WTC11 (cell line): ENCODE data around the gene RHBG. TPM values are rescaled to one million over a fixed set of nuclear protein-coding genes. Genes with fewer than 3 reads are reported as not detected.

Experiments used
- ATAC-seq: fragments of 200-7000 bp; cut with Tn5 transposase; 2 replicates; pipeline ENCODE4 v1.10.0; 2021; ENCODE audit warnings: mild to moderate bottlenecking, moderate library complexity
- CTCF ChIA-PET: fragments of 300-600 bp; sonication (Branson Sonifier 250); formaldehyde crosslinking; loops from one replicate; lab custom pipeline; 2021; ENCODE audit warnings: antibody characterized with exemption; lab: Charles Lee
- POLR2A ChIA-PET: fragments of 350-600 bp; sonication (Branson Sonifier 250); formaldehyde crosslinking; loops from one replicate; lab custom pipeline; 2021; ENCODE audit warnings: antibody characterized with exemption; lab: Charles Lee
- DNase-seq: peaks from one replicate; pipeline ENCODE4 v3.0.0; 2021; ENCODE audit warnings: low spot score
- H3K27ac Mint-ChIP-seq: 2 replicates; pipeline ENCODE4 v1.8.0; 2021; ENCODE audit warnings: mixed read lengths
- H3K27me3 Mint-ChIP-seq: 2 replicates; pipeline ENCODE4 v1.8.0; 2021; ENCODE audit warnings: low read depth, mild to moderate bottlenecking, moderate library complexity, mixed read lengths
- H3K36me3 Mint-ChIP-seq: 2 replicates; pipeline ENCODE4 v1.8.0; 2021; ENCODE audit warnings: mixed read lengths
- H3K4me1 Mint-ChIP-seq: 2 replicates; pipeline ENCODE4 v1.8.0; 2022; ENCODE audit warnings: mixed read lengths
- H3K4me3 Mint-ChIP-seq: 2 replicates; pipeline ENCODE4 v1.8.0; 2021; ENCODE audit warnings: mild to moderate bottlenecking, moderate library complexity, mixed read lengths
- H3K9me3 Mint-ChIP-seq: 2 replicates; pipeline ENCODE4 v1.8.0; 2021; ENCODE audit warnings: mixed read lengths
- CBFB ChIP-seq: sonication (generic); formaldehyde crosslinking; IDR thresholded peaks from 2 replicates; pipeline ENCODE4 v1.8.1; 2022; ENCODE audit warnings: mild to moderate bottlenecking, low read depth, missing genetic modification reagents
- CREM ChIP-seq: sonication (generic); formaldehyde crosslinking; IDR thresholded peaks from 2 replicates; pipeline ENCODE4 v1.8.1; 2022; ENCODE audit warnings: mild to moderate bottlenecking, missing genetic modification reagents, moderate library complexity
- ERG ChIP-seq: fragments of 250-450 bp; sonication (Bioruptor Pico); IDR thresholded peaks from 2 replicates; pipeline ENCODE4 v1.8.0; 2021; ENCODE audit warnings: mild to moderate bottlenecking
- ESRRA ChIP-seq: sonication (generic); formaldehyde crosslinking; IDR thresholded peaks from 2 replicates; pipeline ENCODE4 v1.8.1; 2022; ENCODE audit warnings: mild to moderate bottlenecking, missing genetic modification reagents, borderline replicate concordance
- FOXJ3 ChIP-seq: sonication (generic); formaldehyde crosslinking; IDR thresholded peaks from 2 replicates; pipeline ENCODE4 v1.9.0; 2021; ENCODE audit warnings: missing genetic modification reagents, mild to moderate bottlenecking, borderline replicate concordance
- GABPB1 ChIP-seq: sonication (generic); formaldehyde crosslinking; IDR thresholded peaks from 2 replicates; pipeline ENCODE4 v1.8.1; 2023; ENCODE audit warnings: mild to moderate bottlenecking, missing genetic modification reagents
- NR1H2 ChIP-seq: sonication (generic); formaldehyde crosslinking; IDR thresholded peaks from 2 replicates; pipeline ENCODE4 v1.9.0; 2021; ENCODE audit warnings: mild to moderate bottlenecking, moderate library complexity, missing genetic modification reagents
- SP1 ChIP-seq: sonication (generic); formaldehyde crosslinking; conservative IDR thresholded peaks from 2 replicates; pipeline ENCODE4 v1.8.1; 2022; ENCODE audit warnings: missing genetic modification reagents
- USF2 ChIP-seq: sonication (generic); formaldehyde crosslinking; IDR thresholded peaks from 2 replicates; pipeline ENCODE4 v1.8.1; 2023; ENCODE audit warnings: mild to moderate bottlenecking, missing genetic modification reagents, moderate library complexity
- ZBTB43 ChIP-seq: sonication (generic); formaldehyde crosslinking; IDR thresholded peaks from 2 replicates; pipeline ENCODE4 v1.8.1; 2023; ENCODE audit warnings: mild to moderate bottlenecking, missing genetic modification reagents
- ZNF121 ChIP-seq: sonication (generic); formaldehyde crosslinking; IDR thresholded peaks from 2 replicates; pipeline ENCODE4 v1.8.0; 2023; ENCODE audit warnings: missing genetic modification reagents
- ZNF281 ChIP-seq: sonication (generic); formaldehyde crosslinking; IDR thresholded peaks from 2 replicates; pipeline ENCODE4 v1.8.0; 2023; ENCODE audit warnings: mild to moderate bottlenecking, missing genetic modification reagents
- ZNF317 ChIP-seq: sonication (generic); formaldehyde crosslinking; IDR thresholded peaks from 2 replicates; pipeline ENCODE4 v1.8.1; 2023; ENCODE audit warnings: low read depth, mild to moderate bottlenecking, moderate library complexity, missing genetic modification reagents, borderline replicate concordance
- ZNF671 ChIP-seq: fragments of 250-450 bp; sonication (Bioruptor Pico); IDR thresholded peaks from 2 replicates; pipeline ENCODE4 v1.8.0; 2021; ENCODE audit warnings: mild to moderate bottlenecking
- total RNA-seq: library from RNA; stranded (reverse); gene quantifications from 3 replicates; pipeline ENCODE4 v1.2.3, GENCODE V29; 2021
- TF ChIP-seq, protein P1 (sequence below): sonication (generic); formaldehyde crosslinking; IDR thresholded peaks from 2 replicates; pipeline ENCODE4 v1.8.0; 2023; ENCODE audit warnings: missing genetic modification reagents
- TF ChIP-seq, protein P2 (sequence below): sonication (generic); formaldehyde crosslinking; IDR thresholded peaks from 2 replicates; pipeline ENCODE4 v1.8.0; 2022; ENCODE audit warnings: mild to moderate bottlenecking, missing genetic modification reagents
- TF ChIP-seq, protein P3 (sequence below): sonication (generic); formaldehyde crosslinking; IDR thresholded peaks from 2 replicates; pipeline ENCODE4 v1.8.1; 2023; ENCODE audit warnings: mild to moderate bottlenecking, missing genetic modification reagents, moderate library complexity
- TF ChIP-seq, protein P4 (sequence below): fragments of 250-450 bp; sonication (Bioruptor Pico); IDR thresholded peaks from 2 replicates; pipeline ENCODE4 v1.9.0; 2021; ENCODE audit warnings: mild to moderate bottlenecking, borderline replicate concordance
- TF ChIP-seq, protein P5 (sequence below): fragments of 250-450 bp; sonication (Bioruptor Pico); IDR thresholded peaks from 2 replicates; pipeline ENCODE4 v1.9.0; 2021; ENCODE audit warnings: moderate library complexity, mild to moderate bottlenecking, inconsistent platforms, borderline replicate concordance

Gene RHBG
- total RNA-seq, 1 experiment from 2014 or later, result 1.9 TPM

GRCh38 chr1:156383023-156383422 is 14.0 kb downstream of the RHBG start (continued):
- no peak for TF ChIP-seq ERG (CRISPR knock-in tag)
- no peak for TF ChIP-seq USF2
- TF ChIP-seq, protein P1, sequence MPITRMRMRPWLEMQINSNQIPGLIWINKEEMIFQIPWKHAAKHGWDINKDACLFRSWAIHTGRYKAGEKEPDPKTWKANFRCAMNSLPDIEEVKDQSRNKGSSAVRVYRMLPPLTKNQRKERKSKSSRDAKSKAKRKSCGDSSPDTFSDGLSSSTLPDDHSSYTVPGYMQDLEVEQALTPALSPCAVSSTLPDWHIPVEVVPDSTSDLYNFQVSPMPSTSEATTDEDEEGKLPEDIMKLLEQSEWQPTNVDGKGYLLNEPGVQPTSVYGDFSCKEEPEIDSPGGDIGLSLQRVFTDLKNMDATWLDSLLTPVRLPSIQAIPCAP (CRISPR knock-in tag), result no peak
- no peak for TF ChIP-seq FOXJ3

DNA sequence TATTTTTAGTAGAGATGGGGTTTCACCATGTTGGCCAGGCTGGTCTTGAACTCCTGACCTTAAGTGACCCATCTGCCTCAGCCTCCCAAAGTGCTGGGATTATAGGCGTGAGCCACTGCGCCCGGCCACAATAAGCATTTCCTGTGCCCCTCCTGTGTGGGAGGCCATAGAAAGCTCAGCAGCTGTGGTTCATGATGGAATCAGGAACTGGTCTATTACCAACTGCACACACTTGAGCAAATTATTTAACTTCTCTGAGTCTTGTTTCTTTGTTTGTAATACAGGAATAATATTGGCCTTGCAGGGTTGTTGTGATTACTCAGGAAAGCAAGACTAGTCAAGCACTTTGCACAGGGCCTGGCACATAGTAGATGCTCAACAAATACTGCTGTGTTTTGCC is 15.0 kb downstream of the RHBG start:
- no peak overlapping the region for H3K27ac Mint-ChIP-seq
- no peaks in the 10 kb centered on the region for H3K9me3 Mint-ChIP-seq
- H3K27me3 Mint-ChIP-seq, result peaks cover 32% of the 10 kb centered on the region
- no peak for DNase-seq
- H3K4me1 Mint-ChIP-seq, result peaks cover 25% of the 10 kb centered on the region
- CTCF ChIA-PET, result interaction anchor here (0.7 to 10.7 kb wide), 5 partner anchors 12 to 62 kb away, joined by 3 to 401 read pairs (median 200); no protein-coding TSS in a partner anchor
- no peaks in the 10 kb centered on the region for H3K36me3 Mint-ChIP-seq
- TF ChIP-seq, protein P2, sequence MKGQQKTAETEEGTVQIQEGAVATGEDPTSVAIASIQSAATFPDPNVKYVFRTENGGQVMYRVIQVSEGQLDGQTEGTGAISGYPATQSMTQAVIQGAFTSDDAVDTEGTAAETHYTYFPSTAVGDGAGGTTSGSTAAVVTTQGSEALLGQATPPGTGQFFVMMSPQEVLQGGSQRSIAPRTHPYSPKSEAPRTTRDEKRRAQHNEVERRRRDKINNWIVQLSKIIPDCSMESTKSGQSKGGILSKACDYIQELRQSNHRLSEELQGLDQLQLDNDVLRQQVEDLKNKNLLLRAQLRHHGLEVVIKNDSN (CRISPR knock-in tag), result no peak
- TF ChIP-seq, protein P3, sequence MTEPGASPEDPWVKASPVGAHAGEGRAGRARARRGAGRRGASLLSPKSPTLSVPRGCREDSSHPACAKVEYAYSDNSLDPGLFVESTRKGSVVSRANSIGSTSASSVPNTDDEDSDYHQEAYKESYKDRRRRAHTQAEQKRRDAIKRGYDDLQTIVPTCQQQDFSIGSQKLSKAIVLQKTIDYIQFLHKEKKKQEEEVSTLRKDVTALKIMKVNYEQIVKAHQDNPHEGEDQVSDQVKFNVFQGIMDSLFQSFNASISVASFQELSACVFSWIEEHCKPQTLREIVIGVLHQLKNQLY, result no peak
- POLR2A ChIA-PET, result no interaction called here
- H3K4me3 Mint-ChIP-seq, result no peak overlapping the region
- ATAC-seq, result no peak

GRCh38 chr1:156384658-156385057 is 15.6 kb downstream of the RHBG start:
- CTCF ChIA-PET, result interaction anchor here (1.8 to 10.7 kb wide), 7 partner anchors 12 to 73 kb away, joined by 10 to 401 read pairs (median 79); partner anchors contain the start of gene RHBG
- Mint-ChIP-seq H3K4me1 (peaks cover 31% of the 10 kb centered on the region), H3K27me3 (peaks cover 39% of the 10 kb centered on the region), H3K4me3 (no peak overlapping the region), H3K9me3 (no peaks in the 10 kb centered on the region), H3K27ac (no peak overlapping the region), H3K36me3 (no peaks in the 10 kb centered on the region)
- POLR2A ChIA-PET, result no interaction called here
- DNase-seq (no peak), ATAC-seq (no peak)
- TF ChIP-seq ZNF281 (no peak), ZNF121 (CRISPR knock-in tag) (no peak), SP1 (CRISPR knock-in tag) (no peak), ZNF671 (CRISPR knock-in tag) (no peak), CREM (CRISPR knock-in tag) (no peak), GABPB1 (no peak), ZNF317 (no peak), ZBTB43 (CRISPR knock-in tag) (no peak), NR1H2 (CRISPR knock-in tag) (no peak), CBFB (CRISPR knock-in tag) (no peak), ESRRA (no peak)
- TF ChIP-seq, protein P4, sequence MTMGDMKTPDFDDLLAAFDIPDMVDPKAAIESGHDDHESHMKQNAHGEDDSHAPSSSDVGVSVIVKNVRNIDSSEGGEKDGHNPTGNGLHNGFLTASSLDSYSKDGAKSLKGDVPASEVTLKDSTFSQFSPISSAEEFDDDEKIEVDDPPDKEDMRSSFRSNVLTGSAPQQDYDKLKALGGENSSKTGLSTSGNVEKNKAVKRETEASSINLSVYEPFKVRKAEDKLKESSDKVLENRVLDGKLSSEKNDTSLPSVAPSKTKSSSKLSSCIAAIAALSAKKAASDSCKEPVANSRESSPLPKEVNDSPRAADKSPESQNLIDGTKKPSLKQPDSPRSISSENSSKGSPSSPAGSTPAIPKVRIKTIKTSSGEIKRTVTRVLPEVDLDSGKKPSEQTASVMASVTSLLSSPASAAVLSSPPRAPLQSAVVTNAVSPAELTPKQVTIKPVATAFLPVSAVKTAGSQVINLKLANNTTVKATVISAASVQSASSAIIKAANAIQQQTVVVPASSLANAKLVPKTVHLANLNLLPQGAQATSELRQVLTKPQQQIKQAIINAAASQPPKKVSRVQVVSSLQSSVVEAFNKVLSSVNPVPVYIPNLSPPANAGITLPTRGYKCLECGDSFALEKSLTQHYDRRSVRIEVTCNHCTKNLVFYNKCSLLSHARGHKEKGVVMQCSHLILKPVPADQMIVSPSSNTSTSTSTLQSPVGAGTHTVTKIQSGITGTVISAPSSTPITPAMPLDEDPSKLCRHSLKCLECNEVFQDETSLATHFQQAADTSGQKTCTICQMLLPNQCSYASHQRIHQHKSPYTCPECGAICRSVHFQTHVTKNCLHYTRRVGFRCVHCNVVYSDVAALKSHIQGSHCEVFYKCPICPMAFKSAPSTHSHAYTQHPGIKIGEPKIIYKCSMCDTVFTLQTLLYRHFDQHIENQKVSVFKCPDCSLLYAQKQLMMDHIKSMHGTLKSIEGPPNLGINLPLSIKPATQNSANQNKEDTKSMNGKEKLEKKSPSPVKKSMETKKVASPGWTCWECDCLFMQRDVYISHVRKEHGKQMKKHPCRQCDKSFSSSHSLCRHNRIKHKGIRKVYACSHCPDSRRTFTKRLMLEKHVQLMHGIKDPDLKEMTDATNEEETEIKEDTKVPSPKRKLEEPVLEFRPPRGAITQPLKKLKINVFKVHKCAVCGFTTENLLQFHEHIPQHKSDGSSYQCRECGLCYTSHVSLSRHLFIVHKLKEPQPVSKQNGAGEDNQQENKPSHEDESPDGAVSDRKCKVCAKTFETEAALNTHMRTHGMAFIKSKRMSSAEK (CRISPR knock-in tag), result no peak
- TF ChIP-seq, protein P5, sequence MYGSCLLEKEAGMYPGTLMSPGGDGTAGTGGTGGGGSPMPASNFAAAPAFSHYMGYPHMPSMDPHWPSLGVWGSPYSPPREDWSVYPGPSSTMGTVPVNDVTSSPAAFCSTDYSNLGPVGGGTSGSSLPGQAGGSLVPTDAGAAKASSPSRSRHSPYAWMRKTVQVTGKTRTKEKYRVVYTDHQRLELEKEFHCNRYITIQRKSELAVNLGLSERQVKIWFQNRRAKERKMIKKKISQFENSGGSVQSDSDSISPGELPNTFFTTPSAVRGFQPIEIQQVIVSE (CRISPR knock-in tag), result no peak
